Chondrocyte (in vitro differentiated cells): ENCODE data around the gene CRACDL. TPM values are rescaled to one million over a fixed set of nuclear protein-coding genes. Genes with fewer than 3 reads are reported as not detected.

Experiments used
- DNase-seq: peaks from one replicate; pipeline ENCODE4 v3.0.0; 2021; ENCODE audit warnings: mixed read lengths, low spot score
- H3K27ac Mint-ChIP-seq: one replicate; pipeline ENCODE4 v1.8.0; 2021; ENCODE audit warnings: mild to moderate bottlenecking, moderate library complexity, mixed read lengths; ENCODE audit not compliant: unreplicated experiment
- H3K27me3 Mint-ChIP-seq: 2 replicates; pipeline ENCODE4 v1.8.0; 2021; ENCODE audit warnings: low read depth, mixed read lengths
- H3K36me3 Mint-ChIP-seq: 2 replicates; pipeline ENCODE4 v1.8.0; 2021; ENCODE audit warnings: low read depth, mixed read lengths
- H3K4me1 Mint-ChIP-seq: 2 replicates; pipeline ENCODE4 v1.8.0; 2021; ENCODE audit warnings: low read depth, mild to moderate bottlenecking, mixed read lengths
- H3K4me3 Mint-ChIP-seq: one replicate; pipeline ENCODE4 v1.8.0; 2021; ENCODE audit warnings: mild to moderate bottlenecking, moderate library complexity, mixed read lengths; ENCODE audit not compliant: unreplicated experiment
- H3K9me3 Mint-ChIP-seq: 2 replicates; pipeline ENCODE4 v1.8.0; 2021; ENCODE audit warnings: low read depth, mixed read lengths
- total RNA-seq: library from RNA; stranded (reverse); gene quantifications from 3 replicates; pipeline ENCODE4 v1.2.1, GENCODE V29; 2021
- TF ChIP-seq, protein P1 (sequence below): fragments of 200-600 bp; sonication (generic); IDR thresholded peaks from 2 replicates; pipeline ENCODE4 v1.5.0; 2021; ENCODE audit warnings: antibody characterized with exemption, mild to moderate bottlenecking, moderate library complexity

Gene CRACDL
- total RNA-seq, 1 donor from 2014 or later = 17.0 TPM

DNA sequence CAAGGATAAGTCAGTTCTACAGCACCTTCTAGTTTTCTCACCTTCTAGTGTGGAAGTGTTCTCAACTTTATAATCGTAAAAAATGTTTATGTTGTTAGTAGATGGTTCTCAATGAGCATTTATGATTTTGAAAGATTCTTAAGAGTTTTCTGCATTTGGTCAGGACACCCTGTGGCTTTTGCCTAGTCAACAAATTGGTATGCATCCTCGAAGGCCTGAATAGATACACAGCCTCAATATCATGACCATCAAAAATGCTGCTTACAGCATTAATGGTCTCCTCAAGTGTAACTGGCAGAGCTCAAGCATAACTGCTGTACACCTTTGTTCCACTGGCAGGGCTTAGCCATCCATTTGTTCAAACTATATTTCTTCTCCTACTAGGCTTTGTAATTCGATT is 96.7 kb downstream of the CRACDL start:
- TF ChIP-seq, protein P1, sequence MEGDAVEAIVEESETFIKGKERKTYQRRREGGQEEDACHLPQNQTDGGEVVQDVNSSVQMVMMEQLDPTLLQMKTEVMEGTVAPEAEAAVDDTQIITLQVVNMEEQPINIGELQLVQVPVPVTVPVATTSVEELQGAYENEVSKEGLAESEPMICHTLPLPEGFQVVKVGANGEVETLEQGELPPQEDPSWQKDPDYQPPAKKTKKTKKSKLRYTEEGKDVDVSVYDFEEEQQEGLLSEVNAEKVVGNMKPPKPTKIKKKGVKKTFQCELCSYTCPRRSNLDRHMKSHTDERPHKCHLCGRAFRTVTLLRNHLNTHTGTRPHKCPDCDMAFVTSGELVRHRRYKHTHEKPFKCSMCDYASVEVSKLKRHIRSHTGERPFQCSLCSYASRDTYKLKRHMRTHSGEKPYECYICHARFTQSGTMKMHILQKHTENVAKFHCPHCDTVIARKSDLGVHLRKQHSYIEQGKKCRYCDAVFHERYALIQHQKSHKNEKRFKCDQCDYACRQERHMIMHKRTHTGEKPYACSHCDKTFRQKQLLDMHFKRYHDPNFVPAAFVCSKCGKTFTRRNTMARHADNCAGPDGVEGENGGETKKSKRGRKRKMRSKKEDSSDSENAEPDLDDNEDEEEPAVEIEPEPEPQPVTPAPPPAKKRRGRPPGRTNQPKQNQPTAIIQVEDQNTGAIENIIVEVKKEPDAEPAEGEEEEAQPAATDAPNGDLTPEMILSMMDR = no peak
- Mint-ChIP-seq H3K27me3 (peaks cover under 1% of the 10 kb centered on the region), H3K4me3 (no peak overlapping the region), H3K9me3 (peaks cover 3% of the 10 kb centered on the region), H3K4me1 (peaks cover 12% of the 10 kb centered on the region), H3K36me3 (peaks cover 16% of the 10 kb centered on the region), H3K27ac (no peak overlapping the region)
- no peak for DNase-seq

DNA sequence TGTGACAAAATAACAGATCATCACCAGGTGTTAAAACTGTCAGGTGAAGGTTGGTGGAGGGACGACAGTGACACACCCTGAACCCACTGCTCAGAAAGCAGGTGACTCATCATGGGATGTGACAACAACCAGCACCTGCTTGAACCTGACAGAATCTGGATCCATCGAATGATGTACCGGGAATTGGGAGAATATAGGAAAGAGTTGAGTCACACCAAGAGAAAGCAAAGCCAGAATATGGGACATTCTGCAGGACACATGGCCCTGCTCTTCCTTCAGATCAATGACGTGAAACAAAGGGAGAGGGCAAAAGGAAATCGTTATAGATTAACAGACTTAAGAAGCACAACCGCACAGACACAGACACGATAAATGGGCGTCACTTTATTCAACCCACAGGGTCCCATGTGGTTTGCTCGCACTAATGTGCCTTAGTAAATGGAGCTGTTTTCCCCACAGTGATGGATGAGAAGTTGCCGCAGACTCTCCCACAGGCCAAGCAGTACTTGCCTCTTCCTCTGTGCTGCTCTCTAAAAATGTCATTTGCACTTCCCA is 100.1 kb downstream of the CRACDL start:
- Mint-ChIP-seq H3K36me3 (peaks cover 20% of the 10 kb centered on the region), H3K27ac (no peak overlapping the region), H3K9me3 (peaks cover 3% of the 10 kb centered on the region), H3K4me1 (peaks cover 8% of the 10 kb centered on the region), H3K27me3 (no peaks in the 10 kb centered on the region), H3K4me3 (no peak overlapping the region)
- TF ChIP-seq, protein P1 = no peak
- no peak for DNase-seq

DNA sequence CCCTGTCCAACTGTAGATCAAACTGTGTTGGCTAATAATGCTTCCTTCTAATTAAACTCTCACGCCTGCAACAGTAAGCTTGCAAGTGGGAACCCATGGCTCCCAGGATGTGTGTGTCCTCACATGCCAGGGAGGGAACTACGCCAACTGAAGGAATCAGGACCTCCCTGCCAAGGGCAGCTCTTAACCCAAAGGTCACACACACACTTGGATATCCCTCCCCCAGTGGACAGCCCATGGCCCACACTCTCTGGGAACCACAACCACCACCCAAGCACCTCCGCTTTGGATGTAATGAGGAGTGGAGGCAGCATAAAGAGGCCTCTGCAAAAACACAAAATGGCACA is 102.1 kb downstream of the CRACDL start:
- TF ChIP-seq, protein P1 = no peak
- no peak for DNase-seq
- H3K4me1 Mint-ChIP-seq = peaks cover 4% of the 10 kb centered on the region
- H3K36me3 Mint-ChIP-seq = peaks cover 22% of the 10 kb centered on the region
- no peaks in the 10 kb centered on the region for H3K9me3 Mint-ChIP-seq
- H3K27me3 Mint-ChIP-seq = no peaks in the 10 kb centered on the region
- H3K27ac Mint-ChIP-seq = no peak overlapping the region
- no peak overlapping the region for H3K4me3 Mint-ChIP-seq

DNA sequence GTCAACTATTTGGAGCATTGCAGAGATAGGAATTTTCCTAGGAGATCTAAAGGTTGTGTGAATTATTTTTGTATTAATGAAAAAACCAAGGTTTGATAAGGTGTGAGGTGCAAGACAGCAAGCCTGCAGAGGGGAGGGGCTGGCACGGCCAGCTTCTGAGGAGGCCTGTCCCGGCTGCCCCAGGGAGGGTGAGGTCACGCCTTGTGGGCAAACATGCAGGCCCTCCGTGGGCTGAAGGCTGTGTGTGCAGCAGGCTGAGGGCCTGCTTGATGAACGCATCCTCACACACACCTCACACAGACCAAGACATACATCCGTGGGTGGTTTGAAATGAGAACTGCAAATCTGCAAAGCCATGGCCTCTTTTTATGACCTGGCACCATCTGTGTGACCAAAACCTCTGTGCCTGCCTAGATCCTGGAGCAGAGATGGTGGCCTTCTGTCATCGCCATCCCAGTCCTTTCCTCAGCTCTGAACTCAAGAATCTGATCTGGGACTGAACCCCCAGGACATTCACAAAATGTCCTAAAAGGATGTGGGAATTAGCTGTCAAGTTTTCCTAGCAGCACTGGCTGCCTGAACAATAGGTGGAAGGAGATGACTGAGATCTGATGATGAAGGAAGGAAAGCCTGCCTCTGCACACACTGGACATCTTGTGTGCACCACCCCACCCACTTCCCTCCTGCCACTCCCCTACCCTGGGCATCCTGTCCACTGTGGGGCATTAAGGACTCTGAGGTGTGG is 102.7 kb downstream of the CRACDL start:
- H3K4me3 Mint-ChIP-seq = no peak overlapping the region
- H3K9me3 Mint-ChIP-seq = no peaks in the 10 kb centered on the region
- no peak overlapping the region for H3K27ac Mint-ChIP-seq
- TF ChIP-seq, protein P1 = no peak
- peaks cover 23% of the 10 kb centered on the region for H3K36me3 Mint-ChIP-seq
- no peak for DNase-seq
- H3K4me1 Mint-ChIP-seq = peaks cover 4% of the 10 kb centered on the region
- peaks cover 2% of the 10 kb centered on the region for H3K27me3 Mint-ChIP-seq

DNA sequence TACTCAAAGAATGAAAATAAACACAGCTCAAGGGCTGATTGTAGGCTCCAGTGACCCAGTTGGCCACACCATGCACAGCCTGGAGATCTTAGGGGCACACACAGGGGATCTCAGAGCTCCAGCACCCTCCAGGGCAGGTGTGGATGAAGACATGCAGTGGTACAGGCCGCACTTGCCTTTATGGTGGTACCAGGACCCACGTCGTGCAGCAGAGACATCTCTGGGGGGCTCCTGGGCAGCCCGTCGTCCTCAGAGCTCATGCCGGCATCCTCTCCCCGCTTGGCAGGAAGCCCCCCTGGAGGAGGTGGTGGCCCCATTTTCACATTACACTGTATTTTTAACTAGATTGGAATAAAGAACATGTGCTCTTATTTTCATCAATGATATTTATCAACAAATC is 103.9 kb downstream of the CRACDL start:
- Mint-ChIP-seq H3K4me3 (no peak overlapping the region), H3K36me3 (peaks cover 23% of the 10 kb centered on the region), H3K9me3 (no peaks in the 10 kb centered on the region), H3K27me3 (peaks cover 3% of the 10 kb centered on the region), H3K4me1 (peaks cover 3% of the 10 kb centered on the region), H3K27ac (no peak overlapping the region)
- TF ChIP-seq, protein P1 = no peak
- no peak for DNase-seq
